Erythroblast (primary cell): ENCODE results near the gene ERGIC1.

Experiments
- GATA1 ChIP-seq: IDR thresholded peaks from 2 replicates; pipeline ENCODE4 v1.6.1; 2011; ENCODE audit warnings: low read depth, mild to moderate bottlenecking, control low read depth, low read length, moderate library complexity
- POLR2A ChIP-seq: IDR thresholded peaks from 2 replicates; pipeline ENCODE4 v1.6.1; 2011; ENCODE audit warnings: mild to moderate bottlenecking, low read length

DNA sequence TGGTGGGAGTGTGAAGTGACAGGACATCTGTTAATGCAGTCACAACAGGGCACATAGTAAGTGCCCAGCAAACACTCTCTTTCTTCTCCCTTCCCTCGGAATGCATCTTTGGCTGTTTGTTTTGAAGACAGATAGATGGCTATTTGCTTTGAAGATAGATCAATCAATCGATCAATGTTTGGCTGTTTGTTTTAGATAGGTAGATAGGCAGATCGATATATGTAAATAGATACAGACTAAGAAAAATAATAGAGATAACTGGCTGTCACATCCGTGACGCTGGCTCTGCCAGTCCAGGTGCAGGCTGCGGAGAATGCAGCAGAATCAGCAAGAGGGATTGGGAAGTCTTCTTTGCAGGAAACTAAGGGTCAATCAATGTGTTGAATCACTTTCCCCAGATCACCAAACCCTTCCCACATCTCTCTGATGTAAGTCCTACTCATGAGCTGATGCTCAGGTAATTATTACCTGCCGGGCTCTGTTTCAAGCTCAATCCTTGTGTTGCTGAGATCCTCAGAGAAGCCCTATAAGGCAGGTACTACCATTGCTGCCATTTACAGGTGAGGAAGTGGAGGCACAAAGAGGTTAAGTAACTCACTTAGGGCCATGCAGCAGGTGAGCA, 60.8 kb downstream of the ERGIC1 start:
- TF ChIP-seq POLR2A (no peak), GATA1 (no peak)
